Cardiac muscle cell (in vitro differentiated cells and primary cell): Measurements from ENCODE around the gene SLC30A7. TPM values are rescaled to one million over a fixed set of nuclear protein-coding genes. Genes with fewer than 3 reads are reported as not detected.
"Not testable (repeated sequence)": the region's sequence is repeated elsewhere in the genome, so short reads cannot be mapped to it uniquely, and the experiment has no call there.

Experiments
- DNase-seq, 2 donors: peaks; one replicate each; pipeline versions ENCODE4 v3.0.0 to v3.0.0-alpha.2; 2010 to 2017; ENCODE audit warnings: low read depth in 1 of 2, low spot score in 1 of 2
- H3K27ac ChIP-seq: fragments of 200-600 bp; sonication (generic); 2 replicates; pipeline ENCODE4 v1.5.1; 2016
- H3K27me3 ChIP-seq: fragments of 200-600 bp; sonication (generic); 2 replicates; pipeline ENCODE4 v1.6.0; 2016; ENCODE audit warnings: control low read depth
- H3K36me3 ChIP-seq: fragments of 200-600 bp; sonication (generic); 2 replicates; pipeline ENCODE4 v1.5.1; 2016; ENCODE audit warnings: control low read depth
- H3K4me1 ChIP-seq: fragments of 200-600 bp; sonication (generic); 2 replicates; pipeline ENCODE4 v1.8.1; 2017; ENCODE audit warnings: low read depth, mild to moderate bottlenecking, mixed run types
- H3K4me3 ChIP-seq: fragments of 200-600 bp; sonication (generic); 2 replicates; pipeline ENCODE4 v1.5.1; 2016; ENCODE audit warnings: mild to moderate bottlenecking
- H3K9me3 ChIP-seq: fragments of 200-600 bp; sonication (generic); 2 replicates; pipeline ENCODE4 v1.5.1; 2017; ENCODE audit warnings: low read depth, mild to moderate bottlenecking, control low read depth
- CTCF ChIP-seq: IDR thresholded peaks from 2 replicates; pipeline ENCODE4 v1.5.1; 2012; ENCODE audit warnings: low read depth, mild to moderate bottlenecking, low read length
- polyA plus RNA-seq: library from polyadenylated mRNA; unstranded; fragments of >200 nt; fragmentation: Nextera tagmentation; extraction: Ambion mirVana; gene quantifications from 2 replicates; pipeline ENCODE4 v1.2.1, GENCODE V29; 2016
- total RNA-seq: library from RNA; depleted of rRNA; stranded (reverse); fragments of >200 nt; gene quantifications from 2 replicates; pipeline ENCODE4 v1.2.3, GENCODE V29; 2016

The SLC30A7 gene
- total and polyA plus RNA-seq, 2 experiments from 2014 or later = 5.3 to 6.9 TPM

- Histone ChIP-seq H3K9me3 (no peaks in the 10 kb centered on the region), H3K27ac (no peak overlapping the region), H3K4me3 (no peak overlapping the region), H3K4me1 (no peaks in the 10 kb centered on the region), H3K27me3 (no peaks in the 10 kb centered on the region), H3K36me3 (peaks cover 3% of the 10 kb centered on the region)
- TF ChIP-seq CTCF = no peak
- DNase-seq = no peak
These were observed 45.2 kb downstream of the SLC30A7 start for GRCh38 chr1:100941098-100941527.

GRCh38 chr1:100941580-100942216 is 45.8 kb downstream of the SLC30A7 start:
- Histone ChIP-seq H3K27ac (no peak overlapping the region), H3K9me3 (no peaks in the 10 kb centered on the region), H3K27me3 (no peaks in the 10 kb centered on the region), H3K4me3 (no peak overlapping the region), H3K36me3 (peaks cover 3% of the 10 kb centered on the region), H3K4me1 (no peaks in the 10 kb centered on the region)
- TF ChIP-seq CTCF = no peak
- no peak for DNase-seq

GRCh38 chr1:100942304-100943046 is 46.6 kb downstream of the SLC30A7 start:
- Histone ChIP-seq H3K4me3 (no peak overlapping the region), H3K9me3 (no peaks in the 10 kb centered on the region), H3K4me1 (no peaks in the 10 kb centered on the region), H3K27me3 (no peaks in the 10 kb centered on the region), H3K27ac (no peak overlapping the region), H3K36me3 (peaks cover 3% of the 10 kb centered on the region)
- TF ChIP-seq CTCF = no peak
- no peak for DNase-seq

GRCh38 chr1:100943533-100943932 is 47.6 kb downstream of the SLC30A7 start:
- no peak for TF ChIP-seq CTCF
- Histone ChIP-seq H3K27me3 (no peaks in the 10 kb centered on the region), H3K4me1 (no peaks in the 10 kb centered on the region), H3K4me3 (no peak overlapping the region), H3K27ac (no peak overlapping the region), H3K9me3 (no peaks in the 10 kb centered on the region), H3K36me3 (no peaks in the 10 kb centered on the region)
- DNase-seq = no peak

GRCh38 chr1:100946064-100946463 is 50.2 kb downstream of the SLC30A7 start:
- H3K27me3 ChIP-seq, DNase-seq, H3K9me3 ChIP-seq, H3K36me3 ChIP-seq, H3K4me3 ChIP-seq, H3K27ac ChIP-seq: not testable (repeated sequence)
- peaks cover 16% of the 10 kb centered on the region for H3K4me1 ChIP-seq

- H3K36me3 ChIP-seq, H3K4me3 ChIP-seq, H3K27ac ChIP-seq, H3K27me3 ChIP-seq, H3K9me3 ChIP-seq, DNase-seq: not testable (repeated sequence)
- peaks cover 17% of the 10 kb centered on the region for H3K4me1 ChIP-seq
These were observed 51.9 kb downstream of the SLC30A7 start for GRCh38 chr1:100947816-100948215.

GRCh38 chr1:100948721-100949405 is 53.0 kb downstream of the SLC30A7 start:
- not testable (repeated sequence) for DNase-seq, H3K9me3 ChIP-seq, H3K36me3 ChIP-seq, H3K27me3 ChIP-seq, H3K4me3 ChIP-seq
- Histone ChIP-seq H3K27ac (peak overlapping the region; percentile 50), H3K4me1 (peaks cover 17% of the 10 kb centered on the region)

- H3K4me3 ChIP-seq, H3K27me3 ChIP-seq, H3K36me3 ChIP-seq, H3K9me3 ChIP-seq: not testable (repeated sequence)
- peak in 1 of 2 donors; percentile 25 for DNase-seq
- peak overlapping the region; percentile 50 for H3K27ac ChIP-seq
- H3K4me1 ChIP-seq = peaks cover 17% of the 10 kb centered on the region
These were observed 53.7 kb downstream of the SLC30A7 start for GRCh38 chr1:100949515-100950158.
